Measurements from ENCODE around the gene C1S.
"Not testable (repeated sequence)": the region's sequence is repeated elsewhere in the genome, so short reads cannot be mapped to it uniquely, and the experiment has no call there.

C1S gene

GRCh38 chr12:7107181-7107580 lies 46.7 kb downstream of the C1S start:
- DNase-seq, result not testable (repeated sequence)

GRCh38 chr12:7107636-7108002 lies 47.1 kb downstream of the C1S start:
- no peak for DNase-seq

GRCh38 chr12:7108003-7108795 lies 47.7 kb downstream of the C1S start:
- peak; percentile 70 for DNase-seq

- DNase-seq, result peak; percentile 56
Measured at GRCh38 chr12:7108796-7109571, 48.5 kb downstream of the C1S start, which contains the start of gene C1RL. TSS of gene C1RL (minus strand) at chr12:7109214. CDS start at chr12:7109180, 34 bp downstream.

GRCh38 chr12:7109572-7109920 lies 49.0 kb downstream of the C1S start:
- no peak for DNase-seq

- DNase-seq, result no peak
Measured at GRCh38 chr12:7110661-7111060, 50.1 kb downstream of the C1S start.

- no peak for DNase-seq
Measured at GRCh38 chr12:7112041-7112440, 51.5 kb downstream of the C1S start.

- DNase-seq, result peak; percentile 56
Measured at GRCh38 chr12:7113389-7113871, 52.9 kb downstream of the C1S start.

GRCh38 chr12:7114008-7114407 lies 53.5 kb downstream of the C1S start:
- no peak for DNase-seq

- no peak for DNase-seq
Measured at GRCh38 chr12:7114851-7115250, 54.3 kb downstream of the C1S start.

- no peak for DNase-seq
Measured at GRCh38 chr12:7116196-7116595, 55.7 kb downstream of the C1S start.

- DNase-seq, result no peak
Measured at GRCh38 chr12:7116916-7117315, 56.4 kb downstream of the C1S start.

GRCh38 chr12:7117670-7118069 lies 57.2 kb downstream of the C1S start:
- no peak for DNase-seq

GRCh38 chr12:7118881-7119280 lies 58.4 kb downstream of the C1S start:
- DNase-seq, result no peak

GRCh38 chr12:7120166-7120565 lies 59.6 kb downstream of the C1S start:
- no peak for DNase-seq

Data from central memory CD4-positive, alpha-beta T cell (primary cell).